Upper lobe of left lung (tissue), 4 donors: Measurements from ENCODE around the gene PARD6B.

ENCODE experiments used
- EP300 ChIP-seq, 4 donors: sonication (generic); formaldehyde crosslinking; IDR thresholded peaks; one replicate each; pipeline ENCODE4 v1.5.1; 2017; ENCODE audit warnings: antibody characterized with exemption in 4 of 4, control low read depth in 2 of 4
- POLR2A ChIP-seq, 4 donors: fragments of 450-650 bp; IDR thresholded peaks; one replicate each; pipeline ENCODE4 v1.5.1; 2016 to 2017; ENCODE audit warnings: antibody characterized with exemption in 4 of 4, mild to moderate bottlenecking in 2 of 4
- POLR2AphosphoS5 ChIP-seq, 2 donors: sonication (generic); formaldehyde crosslinking; IDR thresholded peaks; one replicate each; pipeline ENCODE4 v1.5.1; 2017; ENCODE audit warnings: antibody characterized with exemption in 2 of 2
- TF ChIP-seq, protein P1 (sequence below), 6 experiments: fragments of 450-650 bp in 4 of 6; fragments of 200-600 bp in 2 of 6; sonication (generic) in 2 of 6; IDR thresholded peaks; one replicate each; pipeline ENCODE4 v1.5.1; 2016 to 2019; ENCODE audit warnings: antibody characterized with exemption in 6 of 6

GRCh38 chr20:50727792-50728485 is 3.4 kb upstream of the PARD6B start:
- TF ChIP-seq, protein P1, sequence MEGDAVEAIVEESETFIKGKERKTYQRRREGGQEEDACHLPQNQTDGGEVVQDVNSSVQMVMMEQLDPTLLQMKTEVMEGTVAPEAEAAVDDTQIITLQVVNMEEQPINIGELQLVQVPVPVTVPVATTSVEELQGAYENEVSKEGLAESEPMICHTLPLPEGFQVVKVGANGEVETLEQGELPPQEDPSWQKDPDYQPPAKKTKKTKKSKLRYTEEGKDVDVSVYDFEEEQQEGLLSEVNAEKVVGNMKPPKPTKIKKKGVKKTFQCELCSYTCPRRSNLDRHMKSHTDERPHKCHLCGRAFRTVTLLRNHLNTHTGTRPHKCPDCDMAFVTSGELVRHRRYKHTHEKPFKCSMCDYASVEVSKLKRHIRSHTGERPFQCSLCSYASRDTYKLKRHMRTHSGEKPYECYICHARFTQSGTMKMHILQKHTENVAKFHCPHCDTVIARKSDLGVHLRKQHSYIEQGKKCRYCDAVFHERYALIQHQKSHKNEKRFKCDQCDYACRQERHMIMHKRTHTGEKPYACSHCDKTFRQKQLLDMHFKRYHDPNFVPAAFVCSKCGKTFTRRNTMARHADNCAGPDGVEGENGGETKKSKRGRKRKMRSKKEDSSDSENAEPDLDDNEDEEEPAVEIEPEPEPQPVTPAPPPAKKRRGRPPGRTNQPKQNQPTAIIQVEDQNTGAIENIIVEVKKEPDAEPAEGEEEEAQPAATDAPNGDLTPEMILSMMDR (IDR thresholded peaks at IDR 0.05) = no peak
- TF ChIP-seq POLR2AphosphoS5 (IDR thresholded peaks at IDR 0.05) = no peak
- no peak for TF ChIP-seq POLR2A (IDR thresholded peaks at IDR 0.05)
- no peak for TF ChIP-seq EP300 (IDR thresholded peaks at IDR 0.05)
